Measurements from ENCODE around the gene ESRRA. TPM values are rescaled to one million over a fixed set of nuclear protein-coding genes. Genes with fewer than 3 reads are reported as not detected.

Gene ESRRA
- total and polyA plus RNA-seq, 4 donors, result 8.3 to 28.0 (median 21.5) TPM

DNA sequence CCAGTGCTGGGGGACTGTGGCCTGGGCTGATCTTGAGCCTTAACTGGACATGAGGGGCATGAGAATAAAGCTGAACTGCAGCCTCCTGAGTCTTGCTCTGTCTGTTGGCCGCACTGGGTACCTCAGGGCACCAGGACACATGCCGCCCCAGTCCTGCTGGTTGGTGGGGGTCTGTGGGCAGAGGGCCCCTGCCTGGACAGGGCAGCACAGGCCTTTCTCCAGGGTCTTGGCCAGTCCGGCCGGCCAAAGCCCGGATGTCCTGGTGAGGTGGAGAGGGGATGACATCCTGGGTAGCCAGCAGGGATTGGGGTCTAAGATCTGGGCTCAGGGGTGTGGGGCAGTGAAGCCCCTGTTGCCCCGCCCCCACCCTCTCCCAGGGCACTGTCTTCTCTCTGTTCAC lies 52.1 kb downstream of the ESRRA start:
- H3K9me3 ChIP-seq (ENCODE audit: control insufficient read depth, insufficient read depth, low read length), result no peaks in the 10 kb centered on the region
- H3K27ac ChIP-seq (ENCODE audit: low read depth, low read length), result no peak overlapping the region
- peaks cover 26% of the 10 kb centered on the region for H3K36me3 ChIP-seq (ENCODE audit: control insufficient read depth, insufficient read depth, low read length)
- H3K4me1 ChIP-seq (ENCODE audit: control insufficient read depth, insufficient read depth, low read length), result peaks cover 58% of the 10 kb centered on the region
- H3K27me3 ChIP-seq (ENCODE audit: control insufficient read depth, insufficient read depth, low read length), result no peaks in the 10 kb centered on the region
- 92% methylated on average over 5 of the region's 6 CpGs for WGBS (ENCODE audit: insufficient coverage)
- no peak overlapping the region for H3K4me3 ChIP-seq (ENCODE audit: low read depth, low read length)
- DNase-seq (ENCODE audit: low read depth in 4 of 6, low spot score in 6 of 6), result no peak

- H3K27ac ChIP-seq (ENCODE audit: low read depth, low read length), result no peak overlapping the region
- 74% methylated on average over 8 of the region's 13 CpGs for WGBS (ENCODE audit: insufficient coverage)
- H3K9me3 ChIP-seq (ENCODE audit: control insufficient read depth, insufficient read depth, low read length), result no peaks in the 10 kb centered on the region
- DNase-seq (ENCODE audit: low read depth in 4 of 6, low spot score in 6 of 6), result no peak
- H3K4me1 ChIP-seq (ENCODE audit: control insufficient read depth, insufficient read depth, low read length), result peaks cover 52% of the 10 kb centered on the region
- H3K36me3 ChIP-seq (ENCODE audit: control insufficient read depth, insufficient read depth, low read length), result peaks cover 30% of the 10 kb centered on the region
- no peaks in the 10 kb centered on the region for H3K27me3 ChIP-seq (ENCODE audit: control insufficient read depth, insufficient read depth, low read length)
- H3K4me3 ChIP-seq (ENCODE audit: low read depth, low read length), result peak overlapping the region; percentile 44
Measured at GRCh38 chr11:64357904-64358535, 52.7 kb downstream of the ESRRA start.

DNA sequence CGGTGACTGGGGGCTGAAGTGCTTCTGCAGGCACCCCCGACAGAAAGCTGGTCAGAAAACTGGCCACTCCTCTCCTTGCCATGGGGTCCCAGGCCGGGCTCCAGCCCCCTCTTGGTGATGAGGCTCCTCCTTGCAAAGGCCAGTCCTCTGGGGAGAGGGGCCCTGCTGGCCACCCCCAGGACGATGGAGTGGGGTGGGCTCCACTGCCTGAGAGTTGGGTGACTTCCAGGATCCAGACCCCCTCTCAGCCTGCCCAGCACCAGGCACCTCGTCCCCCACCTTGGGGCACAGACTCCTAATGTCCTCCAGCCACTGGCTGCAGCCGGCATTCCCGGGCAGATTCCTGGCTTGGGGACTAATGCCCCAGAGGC lies 53.2 kb downstream of the ESRRA start:
- WGBS (ENCODE audit: insufficient coverage), result 20% methylated on average over 7 of the region's 7 CpGs
- Histone ChIP-seq H3K4me1 (ENCODE audit: control insufficient read depth, insufficient read depth, low read length) (peaks cover 51% of the 10 kb centered on the region), H3K4me3 (ENCODE audit: low read depth, low read length) (peak overlapping the region; percentile 44), H3K27me3 (ENCODE audit: control insufficient read depth, insufficient read depth, low read length) (no peaks in the 10 kb centered on the region), H3K36me3 (ENCODE audit: control insufficient read depth, insufficient read depth, low read length) (peaks cover 35% of the 10 kb centered on the region), H3K27ac (ENCODE audit: low read depth, low read length) (peak overlapping the region; percentile 73), H3K9me3 (ENCODE audit: control insufficient read depth, insufficient read depth, low read length) (no peaks in the 10 kb centered on the region)
- no peak for DNase-seq (ENCODE audit: low read depth in 4 of 6, low spot score in 6 of 6)

DNA sequence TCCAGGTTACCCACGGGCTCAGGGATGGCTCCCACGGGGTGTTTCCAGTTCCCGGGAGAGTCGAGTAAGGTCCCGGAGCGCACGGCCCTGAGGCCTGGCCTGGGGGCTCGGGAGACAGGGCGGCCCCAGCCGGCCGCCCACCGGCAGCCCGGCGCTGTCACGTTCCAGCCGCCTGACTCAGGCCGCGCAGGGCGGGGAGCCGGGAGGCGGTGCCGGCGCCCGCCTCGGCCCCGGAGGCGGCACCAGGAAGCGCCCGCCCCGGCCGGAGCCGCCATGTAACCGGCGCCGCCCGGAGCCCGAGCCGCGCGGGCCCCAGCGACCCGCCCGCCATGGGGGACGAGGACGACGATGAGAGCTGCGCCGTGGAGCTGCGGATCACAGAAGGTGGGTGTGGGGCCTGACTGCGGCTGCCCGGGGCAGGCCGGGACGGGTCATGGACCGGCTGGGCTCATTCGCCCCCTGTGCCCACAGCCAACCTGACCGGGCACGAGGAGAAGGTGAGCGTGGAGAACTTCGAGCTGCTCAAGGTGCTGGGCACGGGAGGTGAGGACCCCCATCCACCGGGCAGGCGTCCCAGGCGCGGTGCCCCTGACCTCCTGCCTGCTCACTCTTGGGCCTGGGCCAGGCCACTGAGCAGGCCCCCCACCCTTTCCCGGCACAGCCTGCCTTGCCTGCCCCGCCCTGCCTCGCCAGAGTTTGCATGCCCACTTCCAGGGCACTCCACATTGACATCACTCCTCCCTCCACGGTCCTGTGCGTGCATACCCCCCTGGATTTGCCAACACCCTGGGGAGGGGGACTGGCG lies 53.8 kb downstream of the ESRRA start, which contains the start of gene RPS6KA4:
RPS6KA4 (plus strand) TSS at position 256 of the 805 bp plus-strand sequence; CDS start at position 330, 74 bp downstream.
- H3K27ac ChIP-seq (ENCODE audit: low read depth, low read length), result peak within 1 kb of the TSS; percentile 73
- peaks cover 49% of the 10 kb centered on the region for H3K4me1 ChIP-seq (ENCODE audit: control insufficient read depth, insufficient read depth, low read length)
- H3K27me3 ChIP-seq (ENCODE audit: control insufficient read depth, insufficient read depth, low read length), result no peaks in the 10 kb centered on the region
- DNase-seq (ENCODE audit: low read depth in 4 of 6, low spot score in 6 of 6), result peak in 2 of 6 donors; percentile 64 to 80
- H3K9me3 ChIP-seq (ENCODE audit: control insufficient read depth, insufficient read depth, low read length), result no peaks in the 10 kb centered on the region
- peaks cover 37% of the 10 kb centered on the region for H3K36me3 ChIP-seq (ENCODE audit: control insufficient read depth, insufficient read depth, low read length)
- WGBS (ENCODE audit: insufficient coverage), result under 1% methylated on average over 70 of the region's 70 CpGs
- peak within 1 kb of the TSS; percentile 84 for H3K4me3 ChIP-seq (ENCODE audit: low read depth, low read length)

DNA sequence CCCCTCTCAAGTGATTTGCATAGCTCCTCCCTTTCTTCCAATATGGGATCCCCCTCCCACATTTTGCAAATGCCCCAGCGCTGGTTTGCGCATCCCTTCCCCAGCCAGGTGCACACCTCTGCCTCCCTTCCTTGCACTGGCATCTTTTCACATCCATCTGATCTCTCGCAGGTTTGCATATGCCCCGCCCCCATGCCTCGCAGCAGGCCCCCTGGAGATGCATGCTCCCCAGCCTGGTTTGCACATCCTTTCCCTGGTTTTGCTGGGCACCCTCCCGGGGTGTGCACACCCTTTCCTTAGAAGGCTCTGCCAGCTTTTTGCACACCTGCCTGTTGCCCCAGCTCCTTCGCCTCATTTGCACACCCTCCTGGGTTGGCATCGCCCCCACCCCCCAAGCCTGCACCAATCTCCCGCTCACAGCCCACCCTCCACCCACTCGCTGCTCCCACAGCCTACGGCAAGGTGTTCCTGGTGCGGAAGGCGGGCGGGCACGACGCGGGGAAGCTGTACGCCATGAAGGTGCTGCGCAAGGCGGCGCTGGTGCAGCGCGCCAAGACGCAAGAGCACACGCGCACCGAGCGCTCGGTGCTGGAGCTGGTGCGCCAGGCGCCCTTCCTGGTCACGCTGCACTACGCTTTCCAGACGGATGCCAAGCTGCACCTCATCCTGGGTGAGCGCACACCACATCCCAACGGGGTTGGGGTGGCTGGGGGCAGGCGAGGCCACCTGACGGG lies 54.6 kb downstream of the ESRRA start:
- DNase-seq (ENCODE audit: low read depth in 4 of 6, low spot score in 6 of 6), result peak in 2 of 6 donors; percentile 77 to 87
- Histone ChIP-seq H3K27me3 (ENCODE audit: control insufficient read depth, insufficient read depth, low read length) (no peaks in the 10 kb centered on the region), H3K36me3 (ENCODE audit: control insufficient read depth, insufficient read depth, low read length) (peaks cover 39% of the 10 kb centered on the region), H3K4me1 (ENCODE audit: control insufficient read depth, insufficient read depth, low read length) (peaks cover 42% of the 10 kb centered on the region), H3K27ac (ENCODE audit: low read depth, low read length) (no peak overlapping the region), H3K4me3 (ENCODE audit: low read depth, low read length) (peak overlapping the region; percentile 84), H3K9me3 (ENCODE audit: control insufficient read depth, insufficient read depth, low read length) (no peaks in the 10 kb centered on the region)
- 16% methylated on average over 38 of the region's 38 CpGs for WGBS (ENCODE audit: insufficient coverage)

DNA sequence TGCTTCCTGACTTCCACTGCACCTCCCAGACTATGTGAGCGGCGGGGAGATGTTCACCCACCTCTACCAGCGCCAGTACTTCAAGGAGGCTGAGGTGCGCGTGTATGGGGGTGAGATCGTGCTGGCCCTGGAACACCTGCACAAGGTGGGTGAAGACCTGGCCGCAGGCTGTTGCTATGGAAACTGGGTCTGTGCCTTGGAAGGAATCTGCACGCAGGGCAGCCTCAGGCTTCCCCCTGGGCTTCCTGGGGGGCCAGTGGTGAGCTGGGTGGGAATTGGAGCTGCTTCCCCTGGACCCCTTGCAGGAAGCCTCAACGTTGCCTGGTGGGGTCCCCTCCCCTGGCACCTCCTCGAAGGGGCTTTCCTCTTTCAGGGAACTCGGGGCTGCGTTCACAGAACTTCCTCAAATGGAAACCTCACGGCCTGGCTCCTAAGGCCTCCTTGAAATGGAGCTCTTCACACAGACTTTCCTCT lies 55.2 kb downstream of the ESRRA start:
- DNase-seq (ENCODE audit: low read depth in 4 of 6, low spot score in 6 of 6), result no peak
- peaks cover 35% of the 10 kb centered on the region for H3K4me1 ChIP-seq (ENCODE audit: control insufficient read depth, insufficient read depth, low read length)
- peaks cover 45% of the 10 kb centered on the region for H3K36me3 ChIP-seq (ENCODE audit: control insufficient read depth, insufficient read depth, low read length)
- no peak overlapping the region for H3K4me3 ChIP-seq (ENCODE audit: low read depth, low read length)
- WGBS (ENCODE audit: insufficient coverage), result 65% methylated on average over 8 of the region's 13 CpGs
- H3K27ac ChIP-seq (ENCODE audit: low read depth, low read length), result no peak overlapping the region
- H3K27me3 ChIP-seq (ENCODE audit: control insufficient read depth, insufficient read depth, low read length), result no peaks in the 10 kb centered on the region
- no peaks in the 10 kb centered on the region for H3K9me3 ChIP-seq (ENCODE audit: control insufficient read depth, insufficient read depth, low read length)

GRCh38 chr11:64361659-64362058 lies 56.3 kb downstream of the ESRRA start:
- Histone ChIP-seq H3K4me3 (ENCODE audit: low read depth, low read length) (no peak overlapping the region), H3K27me3 (ENCODE audit: control insufficient read depth, insufficient read depth, low read length) (peaks cover 4% of the 10 kb centered on the region), H3K27ac (ENCODE audit: low read depth, low read length) (no peak overlapping the region), H3K9me3 (ENCODE audit: control insufficient read depth, insufficient read depth, low read length) (no peaks in the 10 kb centered on the region), H3K4me1 (ENCODE audit: control insufficient read depth, insufficient read depth, low read length) (peaks cover 34% of the 10 kb centered on the region), H3K36me3 (ENCODE audit: control insufficient read depth, insufficient read depth, low read length) (peaks cover 57% of the 10 kb centered on the region)
- 87% methylated on average over 10 of the region's 18 CpGs for WGBS (ENCODE audit: insufficient coverage)
- DNase-seq (ENCODE audit: low read depth in 4 of 6, low spot score in 6 of 6), result no peak

- H3K27me3 ChIP-seq (ENCODE audit: control insufficient read depth, insufficient read depth, low read length), result peaks cover 4% of the 10 kb centered on the region
Measured at GRCh38 chr11:64362339-64362738, 57.0 kb downstream of the ESRRA start.

GRCh38 chr11:64364435-64364834 lies 59.1 kb downstream of the ESRRA start:
- no peak overlapping the region for H3K4me3 ChIP-seq (ENCODE audit: low read depth, low read length)
- DNase-seq (ENCODE audit: low read depth in 4 of 6, low spot score in 6 of 6), result no peak
- H3K4me1 ChIP-seq (ENCODE audit: control insufficient read depth, insufficient read depth, low read length), result peaks cover 17% of the 10 kb centered on the region
- H3K36me3 ChIP-seq (ENCODE audit: control insufficient read depth, insufficient read depth, low read length), result peaks cover 81% of the 10 kb centered on the region
- WGBS (ENCODE audit: insufficient coverage), result 89% methylated on average over 3 of the region's 6 CpGs
- peaks cover 6% of the 10 kb centered on the region for H3K27me3 ChIP-seq (ENCODE audit: control insufficient read depth, insufficient read depth, low read length)
- H3K9me3 ChIP-seq (ENCODE audit: control insufficient read depth, insufficient read depth, low read length), result no peaks in the 10 kb centered on the region
- H3K27ac ChIP-seq (ENCODE audit: low read depth, low read length), result no peak overlapping the region

More at GRCh38 chr11:64362339-64362738, 57.0 kb downstream of the ESRRA start:
- H3K4me1 ChIP-seq (ENCODE audit: control insufficient read depth, insufficient read depth, low read length), result peaks cover 34% of the 10 kb centered on the region
- no peak overlapping the region for H3K27ac ChIP-seq (ENCODE audit: low read depth, low read length)
- H3K9me3 ChIP-seq (ENCODE audit: control insufficient read depth, insufficient read depth, low read length), result no peaks in the 10 kb centered on the region
- H3K36me3 ChIP-seq (ENCODE audit: control insufficient read depth, insufficient read depth, low read length), result peaks cover 60% of the 10 kb centered on the region
- H3K4me3 ChIP-seq (ENCODE audit: low read depth, low read length), result no peak overlapping the region
- 93% methylated on average over 10 of the region's 10 CpGs for WGBS (ENCODE audit: insufficient coverage)
- no peak for DNase-seq (ENCODE audit: low read depth in 4 of 6, low spot score in 6 of 6)

Data from spinal cord (tissue), 10 donors.